ENCODE measurements around the gene EHD4.

EHD4 gene

DNA sequence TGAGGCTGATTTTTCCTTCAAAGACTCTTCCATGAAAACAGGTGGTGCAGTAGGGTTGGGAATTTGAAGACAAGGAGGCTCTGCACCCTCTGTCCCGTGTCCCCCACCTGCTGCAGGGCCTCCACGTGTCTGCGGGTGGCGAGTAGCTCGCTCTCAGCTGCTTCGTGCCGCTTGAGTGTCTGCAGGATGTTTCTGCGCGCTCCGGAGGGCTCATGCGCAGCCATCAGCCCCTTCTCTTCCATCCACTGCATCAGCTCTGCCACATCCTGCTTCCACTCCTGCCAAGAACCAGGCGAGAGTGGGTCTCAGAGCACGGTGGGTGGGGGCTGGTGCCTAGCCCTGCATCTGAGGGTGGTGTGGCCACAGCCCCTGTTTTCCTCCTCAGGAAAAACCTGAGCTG is 96.3 kb downstream of the EHD4 start:
- DNase-seq, result no peak

GRCh38 chr15:41874736-41875135 is 97.6 kb downstream of the EHD4 start:
- DNase-seq, result no peak

- peak; percentile 49 for DNase-seq
These were observed 98.6 kb downstream of the EHD4 start for GRCh38 chr15:41873711-41874110.

DNA sequence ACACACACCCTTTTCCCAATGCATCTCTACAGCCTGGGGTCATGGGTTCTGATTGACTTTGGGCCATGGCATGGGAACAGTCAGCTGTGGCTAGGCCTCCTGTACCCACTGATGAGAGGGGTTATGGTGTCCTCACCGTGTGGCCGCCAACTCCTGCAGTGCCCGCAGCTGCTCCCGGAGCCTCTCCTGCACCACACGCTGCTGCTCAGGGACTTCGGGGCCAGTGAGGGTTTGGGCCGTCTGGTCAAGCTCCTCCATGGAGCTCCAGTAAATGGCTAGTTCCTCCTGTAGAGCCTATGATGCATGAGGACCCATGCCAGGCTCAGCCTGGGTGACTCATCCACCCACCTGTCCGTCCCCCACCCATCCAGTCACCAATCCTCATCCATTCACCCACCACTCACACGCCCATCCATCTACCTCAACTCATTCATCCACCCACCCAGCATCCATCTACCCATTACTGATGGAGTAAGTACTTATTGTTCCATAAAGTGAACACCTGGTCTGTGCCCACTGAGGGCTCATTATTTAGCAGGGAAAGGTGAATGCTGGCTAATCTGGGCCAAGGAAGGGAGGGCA is 100.1 kb downstream of the EHD4 start:
- DNase-seq, result no peak

DNA sequence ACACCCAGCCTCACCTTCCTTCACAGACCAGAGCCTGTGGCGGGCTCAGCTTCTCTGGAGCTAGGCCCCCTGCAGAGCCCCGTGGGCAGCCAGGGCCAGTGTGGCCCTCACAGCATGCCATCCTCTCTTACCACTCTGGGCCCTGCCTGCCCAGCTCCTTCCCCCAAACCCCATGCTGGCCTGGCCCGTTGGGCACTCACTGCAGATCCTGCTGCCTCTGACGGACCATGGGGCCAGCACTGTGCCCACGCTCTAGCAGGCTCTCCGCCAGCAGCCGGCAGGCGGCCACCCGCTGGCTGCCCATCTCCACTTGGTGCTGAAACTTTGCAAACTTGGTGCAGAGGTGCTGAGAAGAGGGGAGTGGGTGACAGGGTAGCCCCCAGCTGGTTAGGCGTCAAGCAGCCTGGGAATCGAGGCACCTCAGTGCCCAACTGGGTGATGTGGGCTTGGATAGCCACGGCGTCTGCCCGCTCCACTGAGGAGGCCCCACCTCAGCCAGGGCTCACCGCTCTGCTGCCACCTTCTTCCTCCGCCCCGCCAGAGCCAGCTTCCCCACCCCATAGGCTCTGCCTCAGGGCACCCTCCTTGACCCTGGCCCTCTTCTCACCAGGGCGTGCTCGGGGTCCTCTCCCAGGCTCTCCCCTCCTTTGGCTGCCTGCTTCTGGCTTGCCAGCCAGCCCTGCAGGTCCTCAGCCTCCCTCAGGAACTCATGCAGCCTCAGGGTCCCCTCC is 101.0 kb downstream of the EHD4 start:
- DNase-seq, result no peak

GRCh38 chr15:41870689-41871081 is 101.7 kb downstream of the EHD4 start:
- DNase-seq, result no peak

DNA sequence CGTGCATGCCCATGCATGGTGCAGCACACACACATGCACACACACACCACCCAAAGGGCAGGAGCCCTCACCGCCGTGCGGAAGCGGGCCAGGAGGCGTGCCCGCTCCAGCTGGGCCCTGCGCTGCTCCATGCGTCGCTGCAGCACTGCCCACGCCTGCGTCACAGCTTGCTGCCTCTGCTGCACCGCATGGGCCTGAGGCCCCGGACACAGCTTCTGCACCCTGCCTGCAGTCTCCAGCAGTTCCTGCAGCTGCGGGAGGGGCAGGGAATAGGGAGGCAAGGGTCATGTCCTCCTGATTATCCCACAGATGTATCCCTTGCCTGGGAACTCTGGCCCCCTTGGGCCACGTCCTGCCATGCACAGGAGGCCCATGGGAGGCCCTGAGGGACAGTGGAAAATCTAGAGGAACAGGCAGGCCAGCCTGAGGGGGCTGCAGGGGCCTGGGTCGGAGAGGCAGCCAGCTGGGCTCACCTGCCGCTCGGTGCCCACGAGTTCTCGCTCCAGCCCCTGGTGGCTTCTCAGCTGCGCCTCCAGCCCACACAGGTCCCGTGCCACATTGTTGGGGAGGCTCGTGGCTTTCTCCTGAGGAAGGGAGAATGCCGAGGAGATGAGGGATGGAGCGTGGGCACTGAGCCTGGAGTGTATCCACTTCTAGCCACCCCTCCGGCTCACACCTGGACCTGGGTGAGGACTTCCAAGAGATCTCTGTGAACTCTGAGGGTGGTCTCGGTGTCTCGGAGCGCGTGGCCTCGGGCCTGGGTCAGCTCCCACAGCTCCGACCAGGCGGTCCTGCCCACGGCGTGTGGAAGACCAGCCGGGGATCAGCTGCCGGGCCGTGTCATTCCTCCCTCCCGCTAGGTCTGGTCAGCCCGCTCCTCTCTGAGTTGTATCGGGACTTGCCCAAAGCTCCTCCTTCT is 102.3 kb downstream of the EHD4 start:
- DNase-seq, result no peak

- no peak for DNase-seq
These were observed 104.0 kb downstream of the EHD4 start for GRCh38 chr15:41868321-41868720.

- no peak for DNase-seq
These were observed 105.3 kb downstream of the EHD4 start for GRCh38 chr15:41866872-41867579.

DNA sequence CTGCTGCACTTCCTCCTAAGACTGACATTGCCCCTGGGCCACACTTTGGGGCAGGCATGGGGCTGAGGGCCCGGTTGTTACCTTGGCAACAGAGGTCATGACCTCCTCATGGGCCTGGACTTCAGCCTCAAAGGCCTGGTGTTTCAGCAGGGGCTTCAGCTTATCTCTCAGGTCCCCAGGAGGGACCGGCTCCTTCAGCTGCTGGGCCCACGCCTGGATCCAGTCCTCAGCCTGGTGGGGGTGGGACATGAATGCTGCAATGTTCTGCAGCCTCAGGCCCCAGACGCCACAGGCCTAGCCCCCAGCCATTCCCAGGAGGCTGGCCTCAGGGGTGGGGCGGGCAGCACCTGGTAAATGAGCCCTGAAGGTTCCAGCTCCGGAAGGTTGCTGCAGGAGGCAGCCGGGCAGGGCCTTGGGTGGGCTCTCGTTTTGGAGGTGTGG is 106.1 kb downstream of the EHD4 start:
- DNase-seq, result no peak

DNA sequence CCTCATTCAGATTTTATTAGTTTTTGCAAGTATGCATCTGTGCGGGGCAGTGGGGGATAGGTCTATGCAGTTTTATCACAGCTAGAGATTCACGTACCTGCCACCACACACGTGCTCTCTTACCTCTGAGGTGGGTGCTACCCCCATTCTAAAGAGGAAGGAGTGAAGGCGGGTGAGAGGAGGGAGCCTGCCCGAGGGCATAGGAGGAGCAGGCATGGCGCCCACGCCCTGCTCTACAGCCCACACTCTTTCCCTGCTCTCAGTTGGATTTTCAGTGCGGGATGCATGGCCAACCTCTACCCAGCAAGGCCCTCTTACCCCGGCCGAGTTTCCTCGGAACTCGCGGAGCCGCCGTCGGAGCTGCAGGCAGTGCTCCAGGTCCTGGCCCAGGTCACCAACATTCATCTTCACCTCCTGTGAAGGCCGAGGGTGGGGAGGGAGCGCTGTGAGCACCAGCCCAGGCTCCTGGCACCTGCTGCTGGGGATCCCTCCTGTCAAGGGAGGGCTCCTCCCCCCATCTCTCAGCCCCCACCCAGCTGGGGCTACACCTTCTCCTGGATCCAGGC is 106.8 kb downstream of the EHD4 start:
- no peak for DNase-seq

DNA sequence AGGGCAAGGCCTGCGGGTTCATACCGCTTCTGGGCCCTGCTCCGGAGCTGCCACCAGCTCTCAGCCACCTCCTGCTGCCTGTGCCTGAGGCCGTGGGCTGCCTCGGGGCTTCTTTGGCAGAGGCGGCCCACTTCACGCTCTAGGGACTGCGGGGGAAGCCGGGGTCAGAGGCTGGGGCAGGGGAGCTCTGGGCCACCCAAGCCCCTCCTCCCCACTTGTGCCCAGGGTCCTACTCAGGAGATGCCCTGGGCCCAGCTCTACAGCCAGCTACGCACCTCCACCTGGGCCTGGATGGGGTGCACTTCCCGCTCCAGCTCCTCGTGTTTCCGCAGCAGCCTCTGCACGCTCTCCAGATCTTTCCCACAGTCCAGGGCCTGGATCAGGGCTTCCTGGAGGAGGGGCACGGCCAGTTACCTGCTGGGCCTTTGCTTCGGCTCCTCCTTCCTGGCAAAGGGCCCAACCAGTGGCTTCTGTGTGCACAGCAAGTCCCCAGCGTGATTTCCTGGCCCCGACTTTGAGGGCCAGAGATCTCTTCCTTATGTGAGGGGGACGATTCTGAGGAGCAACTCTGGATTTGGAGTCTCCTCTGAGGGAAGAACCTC is 109.7 kb downstream of the EHD4 start:
- DNase-seq, result no peak

- no peak for DNase-seq
These were observed 110.5 kb downstream of the EHD4 start for GRCh38 chr15:41861736-41862356.

- DNase-seq, result no peak
These were observed 112.1 kb downstream of the EHD4 start for GRCh38 chr15:41860049-41860828.

GRCh38 chr15:41858756-41859155 is 113.6 kb downstream of the EHD4 start:
- DNase-seq, result no peak

- DNase-seq, result no peak
These were observed 115.0 kb downstream of the EHD4 start for GRCh38 chr15:41857316-41857715.

- DNase-seq, result no peak
These were observed 115.6 kb downstream of the EHD4 start for GRCh38 chr15:41856716-41857115.

- no peak for DNase-seq
These were observed 116.1 kb downstream of the EHD4 start for GRCh38 chr15:41856262-41856661.

- DNase-seq, result no peak
These were observed 116.9 kb downstream of the EHD4 start for GRCh38 chr15:41855261-41855961.

GRCh38 chr15:41854443-41854842 is 117.9 kb downstream of the EHD4 start:
- DNase-seq, result no peak
